Activated CD4-positive, alpha-beta T cell treated with anti-CD3 and anti-CD28 coated beads, Interleukin-2, amount 10 ng/mL, durations not matched to agents 24 days and 14 days (primary cell): ENCODE data around the gene SMIM12. TPM values are rescaled to one million over a fixed set of nuclear protein-coding genes. Genes with fewer than 3 reads are reported as not detected.

ENCODE experiments used
- DNase-seq: peaks from one replicate; pipeline ENCODE4 v3.0.0; 2022
- H3K27ac Mint-ChIP-seq: one replicate; pipeline ENCODE4 v1.8.0; 2022; ENCODE audit warnings: mild to moderate bottlenecking, mixed read lengths
- H3K27me3 Mint-ChIP-seq: one replicate; pipeline ENCODE4 v1.8.0; 2022; ENCODE audit warnings: mixed read lengths
- H3K36me3 Mint-ChIP-seq: one replicate; pipeline ENCODE4 v1.8.0; 2022; ENCODE audit warnings: low read depth, mild to moderate bottlenecking, mixed read lengths
- H3K4me1 Mint-ChIP-seq: one replicate; pipeline ENCODE4 v1.8.0; 2021; ENCODE audit warnings: mixed read lengths
- H3K4me3 Mint-ChIP-seq: one replicate; pipeline ENCODE4 v1.8.0; 2022; ENCODE audit warnings: mild to moderate bottlenecking, moderate library complexity, mixed read lengths
- H3K9me3 Mint-ChIP-seq: one replicate; pipeline ENCODE4 v1.8.0; 2021; ENCODE audit warnings: mixed read lengths
- intact Hi-C: fragments of 100-400 bp; cut with micrococcal nuclease; formaldehyde crosslinking; loops from one replicate; pipeline ENCODE4 v1.15.1; 2023
- total RNA-seq: library from RNA; stranded (reverse); gene quantifications from 2 replicates; pipeline ENCODE4 v1.2.3, GENCODE V29; 2022

The SMIM12 gene, protein sequence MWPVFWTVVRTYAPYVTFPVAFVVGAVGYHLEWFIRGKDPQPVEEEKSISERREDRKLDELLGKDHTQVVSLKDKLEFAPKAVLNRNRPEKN
- total RNA-seq: 63.2 TPM in 2 replicates

DNA sequence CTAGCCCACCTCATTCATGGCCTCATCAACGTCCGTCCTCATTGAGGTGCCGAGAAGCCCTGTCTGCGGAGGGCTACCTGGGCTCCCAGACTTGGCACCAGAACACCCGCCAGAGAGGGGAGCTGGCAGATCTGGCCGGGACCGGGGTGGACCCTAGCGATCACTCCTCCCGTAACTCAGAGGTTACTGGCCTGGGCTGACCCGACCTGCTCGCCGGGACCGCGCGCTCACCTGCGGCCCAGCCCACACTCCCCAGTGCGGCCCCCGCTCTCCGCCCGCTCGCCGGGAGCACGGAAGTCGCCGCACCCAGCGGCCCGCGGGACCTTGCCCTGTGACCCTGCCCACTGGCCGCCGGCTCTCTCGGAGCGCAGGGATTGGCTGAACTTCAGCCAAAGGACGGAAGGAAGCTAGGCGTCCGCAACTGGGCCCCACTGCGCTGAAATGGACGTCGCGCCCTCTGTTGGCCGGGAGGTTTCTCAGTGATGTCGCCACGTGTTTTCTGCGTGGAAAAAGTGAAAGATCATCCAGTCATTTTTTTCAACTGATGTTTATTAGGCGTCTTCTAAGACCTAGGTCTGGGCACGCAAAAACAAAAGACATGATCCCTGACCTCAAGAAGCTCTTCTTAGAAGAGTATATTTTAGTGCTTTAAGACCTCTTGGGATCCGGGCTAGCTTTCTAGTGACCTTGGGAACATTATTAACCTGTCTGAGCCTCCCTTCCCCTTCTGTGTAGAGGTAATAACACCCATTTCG, at the start of gene SMIM12:
TSS of gene SMIM12 (minus strand) at position 304 of the 755 bp plus-strand sequence. CDS start 3,772 bp downstream, outside the sequence.
- H3K4me1 Mint-ChIP-seq: peaks cover 43% of the 10 kb centered on the region
- H3K27ac Mint-ChIP-seq: peak within 1 kb of the TSS; percentile 99
- peak within 1 kb of the TSS; percentile 95 for H3K4me3 Mint-ChIP-seq
- peak; percentile 97 for DNase-seq
- intact Hi-C loops: loop anchor here (5.0 to 10.0 kb wide), 5 partner anchors 125 to 695 kb away; partner anchors contain the start of genes KIAA0319L, NCDN, SFPQ and TMEM35B
- no peaks in the 10 kb centered on the region for H3K27me3 Mint-ChIP-seq
- H3K36me3 Mint-ChIP-seq: peaks cover 18% of the 10 kb centered on the region
- no peaks in the 10 kb centered on the region for H3K9me3 Mint-ChIP-seq

DNA sequence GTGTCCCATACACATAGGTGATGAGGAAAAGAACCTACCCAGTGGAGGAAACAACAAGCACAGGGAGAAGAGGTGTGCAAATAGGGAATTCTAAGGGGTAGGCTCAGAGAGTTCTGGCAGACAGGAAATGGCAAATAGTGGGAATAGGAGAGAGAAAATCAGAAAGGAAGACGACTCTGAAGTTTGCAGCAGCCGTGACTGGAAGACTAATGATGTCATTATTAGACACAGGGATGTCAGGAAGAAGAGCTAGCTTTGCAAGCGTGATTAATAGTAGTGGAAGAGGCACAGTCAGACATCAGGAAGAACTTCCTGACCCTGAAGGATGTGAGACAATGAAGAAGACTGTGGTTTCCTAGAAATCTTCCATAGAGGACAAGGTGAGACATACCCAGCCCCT, 48.8 kb upstream of the SMIM12 start:
- H3K4me1 Mint-ChIP-seq: no peaks in the 10 kb centered on the region
- DNase-seq: no peak

DNA sequence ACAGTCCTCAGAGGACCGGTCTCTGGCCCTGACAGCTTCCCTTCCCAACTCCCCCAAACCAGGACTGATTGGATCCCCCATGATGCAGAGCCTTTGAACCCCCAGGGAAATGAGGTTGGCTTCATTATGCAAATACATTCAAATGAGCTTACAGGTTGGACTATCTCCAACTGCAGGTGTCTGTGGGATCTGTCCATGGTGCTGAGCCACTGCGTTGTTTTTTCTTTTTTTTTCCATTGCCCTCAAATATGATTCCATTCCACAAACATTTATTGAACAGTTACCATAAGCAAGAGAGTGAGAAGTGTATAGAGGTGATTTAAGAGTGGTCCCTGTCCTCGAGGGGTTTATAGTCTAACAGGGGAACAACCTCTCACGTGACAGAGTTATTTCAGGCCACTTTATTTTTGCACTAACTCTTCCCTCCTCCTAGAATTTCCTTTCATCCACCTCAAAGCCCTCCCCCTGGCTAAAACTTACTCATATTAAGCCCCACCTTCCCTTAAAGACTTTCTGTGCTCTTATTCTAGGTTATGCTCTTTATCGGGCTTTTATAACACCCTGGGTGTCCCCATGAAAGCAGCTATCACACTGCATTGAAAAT, 48.0 kb upstream of the SMIM12 start:
- no peak overlapping the region for H3K4me3 Mint-ChIP-seq
- H3K27me3 Mint-ChIP-seq: peaks cover 2% of the 10 kb centered on the region
- no peak for DNase-seq
- intact Hi-C loops: no loop called here
- no peaks in the 10 kb centered on the region for H3K4me1 Mint-ChIP-seq
- no peaks in the 10 kb centered on the region for H3K36me3 Mint-ChIP-seq
- H3K27ac Mint-ChIP-seq: no peak overlapping the region
- no peaks in the 10 kb centered on the region for H3K9me3 Mint-ChIP-seq

More for the DNA sequence above, 48.8 kb upstream of the SMIM12 start:
- Mint-ChIP-seq H3K36me3 (no peaks in the 10 kb centered on the region), H3K4me3 (no peak overlapping the region), H3K27me3 (peaks cover 2% of the 10 kb centered on the region), H3K9me3 (no peaks in the 10 kb centered on the region), H3K27ac (no peak overlapping the region)
- intact Hi-C loops: no loop called here

DNA sequence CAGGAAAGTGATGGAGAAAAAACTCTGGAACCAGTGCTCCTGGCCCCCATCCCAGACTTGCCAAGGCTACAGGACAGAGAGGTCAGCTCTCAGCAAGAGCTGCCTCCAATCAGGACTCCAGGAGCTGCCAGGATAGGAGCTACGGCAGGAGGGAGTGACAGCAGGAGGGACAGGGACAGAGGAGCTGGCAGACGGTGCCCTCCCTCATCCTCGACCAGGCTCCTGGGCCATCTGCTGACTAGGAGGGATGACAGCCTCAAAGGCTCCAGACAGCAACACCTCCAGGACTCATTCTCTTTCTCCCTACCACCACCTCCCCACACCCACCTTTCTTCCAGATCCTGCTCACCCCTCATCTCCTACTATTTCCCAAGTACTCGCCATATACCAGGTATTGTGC, 47.2 kb upstream of the SMIM12 start:
- H3K27me3 Mint-ChIP-seq: peaks cover 6% of the 10 kb centered on the region
- H3K27ac Mint-ChIP-seq: no peak overlapping the region
- H3K4me3 Mint-ChIP-seq: no peak overlapping the region
- no peaks in the 10 kb centered on the region for H3K9me3 Mint-ChIP-seq
- H3K36me3 Mint-ChIP-seq: no peaks in the 10 kb centered on the region
- no peak for DNase-seq
- intact Hi-C loops: no loop called here
- H3K4me1 Mint-ChIP-seq: no peaks in the 10 kb centered on the region

DNA sequence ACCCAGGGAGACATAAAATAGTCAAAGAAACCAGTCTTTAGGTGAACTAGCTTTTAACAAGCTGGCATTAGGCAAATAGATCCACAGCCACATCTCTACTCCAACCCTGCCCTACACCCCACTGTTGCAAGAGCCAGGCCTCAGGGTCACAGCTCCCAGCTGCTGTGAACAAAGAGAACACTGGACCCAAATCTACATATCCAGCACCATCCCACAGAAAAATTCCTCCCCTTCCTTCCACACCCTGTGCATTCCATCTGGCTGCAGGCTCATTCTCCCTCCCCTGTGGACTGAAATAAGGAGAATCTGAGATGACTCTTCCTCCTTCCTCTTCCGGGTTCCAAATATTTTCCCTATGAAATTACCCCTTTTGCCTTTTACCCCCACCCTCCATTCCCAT, 46.7 kb upstream of the SMIM12 start:
- DNase-seq: no peak
- H3K27ac Mint-ChIP-seq: no peak overlapping the region
- intact Hi-C loops: no loop called here
- H3K9me3 Mint-ChIP-seq: no peaks in the 10 kb centered on the region
- H3K27me3 Mint-ChIP-seq: peaks cover 6% of the 10 kb centered on the region
- no peak overlapping the region for H3K4me3 Mint-ChIP-seq
- no peaks in the 10 kb centered on the region for H3K4me1 Mint-ChIP-seq
- H3K36me3 Mint-ChIP-seq: no peaks in the 10 kb centered on the region

DNA sequence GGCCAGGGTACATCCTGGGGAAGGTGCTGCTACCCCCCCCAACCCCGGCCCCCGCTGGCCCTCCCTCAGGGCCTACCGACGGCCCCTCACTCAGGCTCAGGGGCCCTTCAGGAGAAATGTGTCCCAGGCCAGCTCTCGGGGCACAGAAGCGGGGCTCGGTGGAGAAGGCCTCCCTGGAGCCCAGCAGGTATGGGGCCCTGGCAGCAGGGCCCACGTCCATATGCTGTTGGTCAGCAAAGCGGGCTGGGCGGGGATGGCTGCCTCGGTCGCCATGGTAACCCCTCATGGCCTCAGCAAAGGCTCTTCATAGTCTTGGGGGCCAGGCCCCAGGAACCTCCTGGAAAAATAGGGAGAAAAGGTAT, 45.5 kb upstream of the SMIM12 start:
- Mint-ChIP-seq H3K4me3 (no peak overlapping the region), H3K9me3 (no peaks in the 10 kb centered on the region), H3K27me3 (peaks cover 8% of the 10 kb centered on the region), H3K36me3 (no peaks in the 10 kb centered on the region), H3K4me1 (no peaks in the 10 kb centered on the region), H3K27ac (no peak overlapping the region)
- no peak for DNase-seq
- intact Hi-C loops: no loop called here

DNA sequence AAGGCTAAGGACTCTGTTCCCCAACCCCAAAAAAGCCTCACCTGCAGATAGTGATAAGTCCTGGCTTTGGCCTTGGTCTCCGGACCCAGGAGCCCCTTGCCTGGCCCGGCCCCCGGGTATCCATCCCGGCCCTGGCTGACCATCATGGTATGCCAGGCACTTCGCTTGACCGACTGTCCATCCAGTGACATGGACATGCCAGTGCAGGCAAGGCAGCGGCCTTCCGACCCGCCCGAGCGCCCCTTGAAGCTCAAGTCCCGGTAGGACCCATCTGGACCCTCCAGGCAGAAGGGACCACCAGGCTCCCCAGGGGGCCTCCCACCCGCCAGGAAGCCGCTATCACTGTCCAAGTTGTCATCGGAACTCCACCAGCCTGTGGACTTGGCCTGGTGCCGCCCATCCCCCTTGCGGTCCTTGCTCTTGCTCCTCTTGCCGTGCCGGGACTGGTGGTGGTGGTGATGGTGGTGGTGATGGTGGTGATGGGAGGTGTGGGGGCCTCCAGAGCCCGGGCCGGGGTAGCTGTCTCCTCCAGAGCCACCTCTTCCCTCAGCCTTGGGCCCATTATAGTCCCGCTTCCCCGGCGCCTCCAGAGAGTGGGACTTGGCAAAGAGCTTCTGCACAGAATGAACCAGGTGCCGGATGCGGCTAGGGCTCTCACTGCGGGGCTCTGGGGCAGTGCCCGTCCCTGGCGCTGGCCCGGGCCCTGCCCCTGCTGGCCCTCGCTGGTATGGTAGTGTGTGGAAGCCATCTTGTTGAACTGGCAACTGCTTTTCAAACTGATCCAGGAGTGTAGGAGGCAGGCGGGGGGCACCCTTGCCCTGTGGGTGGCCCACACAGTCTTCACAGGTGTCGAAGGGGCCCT, 44.9 kb upstream of the SMIM12 start:
- Mint-ChIP-seq H3K4me1 (no peaks in the 10 kb centered on the region), H3K9me3 (no peaks in the 10 kb centered on the region), H3K27me3 (peaks cover 8% of the 10 kb centered on the region), H3K4me3 (no peak overlapping the region), H3K27ac (no peak overlapping the region), H3K36me3 (no peaks in the 10 kb centered on the region)
- intact Hi-C loops: no loop called here
- no peak for DNase-seq

DNA sequence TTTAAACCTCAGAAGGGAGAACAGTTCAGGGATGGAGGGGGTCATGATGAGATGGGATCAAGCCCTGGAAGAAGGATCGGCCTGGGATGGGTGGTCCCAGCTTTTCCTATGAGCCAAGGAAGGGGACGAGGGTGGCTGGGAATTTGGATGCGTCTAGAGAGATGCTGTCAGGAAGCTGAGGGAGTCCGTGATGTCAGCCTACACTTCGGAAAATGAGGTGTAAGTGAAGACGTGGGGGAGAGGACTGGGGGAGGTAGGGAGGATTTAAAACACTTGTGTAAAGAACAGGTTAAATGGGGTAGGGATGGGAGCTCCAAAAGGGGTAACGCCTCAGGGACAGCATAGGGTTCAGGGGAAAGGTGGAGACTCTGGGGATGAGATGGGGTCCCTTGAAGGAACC, 42.4 kb upstream of the SMIM12 start:
- H3K9me3 Mint-ChIP-seq: no peaks in the 10 kb centered on the region
- no peak overlapping the region for H3K4me3 Mint-ChIP-seq
- H3K36me3 Mint-ChIP-seq: no peaks in the 10 kb centered on the region
- peaks cover 18% of the 10 kb centered on the region for H3K27me3 Mint-ChIP-seq
- DNase-seq: no peak
- no peak overlapping the region for H3K27ac Mint-ChIP-seq
- intact Hi-C loops: no loop called here
- no peaks in the 10 kb centered on the region for H3K4me1 Mint-ChIP-seq

DNA sequence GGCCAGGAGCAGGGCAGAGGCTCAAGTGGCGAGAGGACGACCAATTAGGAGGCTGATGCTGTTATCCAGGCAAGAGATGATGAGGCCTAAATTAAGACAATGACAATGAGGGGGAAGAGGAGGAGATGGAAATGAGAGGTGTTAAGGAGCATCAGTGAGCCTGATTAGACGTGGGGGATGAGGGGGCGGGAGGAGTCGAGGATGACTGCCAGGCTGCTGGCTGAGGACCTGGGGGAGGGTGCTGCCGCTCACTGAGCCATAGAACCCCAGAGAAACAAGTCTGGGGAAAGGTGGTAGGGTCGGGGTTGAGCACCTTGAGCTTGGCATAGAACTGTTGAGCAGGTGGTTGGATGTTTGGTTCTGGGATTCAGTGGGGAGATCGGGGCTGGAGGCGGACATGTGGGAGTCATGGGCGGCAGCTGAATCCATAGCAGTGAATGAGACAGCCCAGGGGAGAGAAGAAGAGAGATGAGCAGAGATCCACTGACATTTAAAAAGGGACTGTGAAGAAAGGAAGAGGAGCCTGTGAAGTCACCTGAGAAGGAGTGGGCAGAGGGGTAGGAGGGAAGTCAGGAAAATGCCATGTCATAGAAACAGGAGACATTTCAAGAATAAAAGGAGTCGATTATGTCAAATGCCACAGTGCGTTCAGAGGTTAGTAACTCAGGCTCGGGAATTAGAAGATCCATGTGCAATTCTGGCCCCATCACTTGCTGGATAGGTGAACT, 41.4 kb upstream of the SMIM12 start:
- DNase-seq: no peak
- Mint-ChIP-seq H3K27me3 (peaks cover 18% of the 10 kb centered on the region), H3K4me3 (no peak overlapping the region), H3K27ac (no peak overlapping the region), H3K4me1 (no peaks in the 10 kb centered on the region), H3K36me3 (no peaks in the 10 kb centered on the region), H3K9me3 (no peaks in the 10 kb centered on the region)
- intact Hi-C loops: no loop called here

DNA sequence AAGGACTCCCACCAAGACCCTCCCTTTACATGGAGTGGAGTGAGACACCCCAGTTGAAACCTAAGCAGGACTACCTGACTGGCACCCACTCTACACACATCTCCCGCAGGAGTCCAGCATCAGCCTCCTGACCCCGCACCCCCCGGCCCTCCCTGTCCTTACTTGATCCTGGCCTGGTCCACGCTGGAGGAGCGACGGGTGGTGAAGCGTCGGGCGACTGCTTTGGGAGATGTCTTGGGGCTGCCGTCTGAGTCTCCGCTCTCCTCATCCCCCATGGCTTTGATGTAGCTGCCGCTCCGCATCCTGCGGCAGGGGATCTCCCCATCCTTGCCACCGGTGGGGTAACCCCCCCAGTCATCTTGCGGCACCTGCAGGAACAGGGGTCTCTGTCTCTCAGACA, 40.4 kb upstream of the SMIM12 start:
- Mint-ChIP-seq H3K36me3 (no peaks in the 10 kb centered on the region), H3K9me3 (no peaks in the 10 kb centered on the region), H3K27me3 (peaks cover 18% of the 10 kb centered on the region), H3K27ac (no peak overlapping the region), H3K4me3 (no peak overlapping the region), H3K4me1 (no peaks in the 10 kb centered on the region)
- no peak for DNase-seq
- intact Hi-C loops: no loop called here

DNA sequence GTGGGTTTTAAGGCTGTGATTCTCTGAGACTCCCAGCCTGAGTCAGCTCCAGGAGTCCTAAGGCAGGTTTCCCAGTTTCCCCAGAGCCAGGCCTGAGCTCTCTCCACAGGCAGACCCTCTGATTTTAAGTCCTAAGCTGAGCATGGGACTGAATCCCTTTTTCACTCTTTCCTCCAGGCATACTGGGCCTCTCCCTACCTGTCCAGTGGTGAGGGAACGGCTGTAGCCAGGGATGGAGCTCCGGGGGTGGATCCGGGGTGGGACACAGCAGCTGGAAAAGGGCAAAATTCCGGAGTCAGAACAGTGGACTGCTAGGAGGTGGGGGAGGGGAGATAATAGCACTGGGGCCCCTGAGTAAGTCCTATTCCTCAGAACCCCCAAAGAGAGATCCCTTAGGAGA, 39.9 kb upstream of the SMIM12 start:
- no peaks in the 10 kb centered on the region for H3K4me1 Mint-ChIP-seq
- no peak overlapping the region for H3K27ac Mint-ChIP-seq

DNA sequence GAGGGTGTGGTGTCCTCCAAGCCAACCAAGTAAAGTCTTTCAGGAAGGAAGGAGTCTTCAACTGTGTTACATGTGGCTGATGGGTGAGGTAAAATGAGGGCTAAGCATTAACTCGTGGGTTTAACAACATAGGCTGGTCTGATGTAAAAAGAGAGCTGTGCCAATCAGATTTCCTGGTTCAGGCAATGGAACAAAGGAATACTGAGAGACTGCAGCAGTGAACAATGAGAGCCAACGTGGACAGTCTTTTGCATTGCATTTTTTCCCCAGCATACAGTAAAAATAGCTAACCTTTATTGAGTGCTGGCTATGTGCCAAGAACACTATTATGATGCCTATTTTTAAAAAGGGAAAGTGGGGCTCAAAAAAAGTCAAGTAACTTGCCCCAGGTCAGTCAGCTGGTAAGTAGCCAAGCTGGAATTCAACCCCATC, 38.8 kb upstream of the SMIM12 start:
- no peak for DNase-seq
- no peaks in the 10 kb centered on the region for H3K36me3 Mint-ChIP-seq
- H3K9me3 Mint-ChIP-seq: no peaks in the 10 kb centered on the region
- H3K27me3 Mint-ChIP-seq: peaks cover 18% of the 10 kb centered on the region
- no peak overlapping the region for H3K4me3 Mint-ChIP-seq
- H3K4me1 Mint-ChIP-seq: no peaks in the 10 kb centered on the region
- intact Hi-C loops: no loop called here
- no peak overlapping the region for H3K27ac Mint-ChIP-seq

More for the DNA sequence above, 39.9 kb upstream of the SMIM12 start:
- H3K4me3 Mint-ChIP-seq: no peak overlapping the region
- H3K27me3 Mint-ChIP-seq: peaks cover 18% of the 10 kb centered on the region
- no peak for DNase-seq
- no peaks in the 10 kb centered on the region for H3K9me3 Mint-ChIP-seq
- intact Hi-C loops: no loop called here
- no peaks in the 10 kb centered on the region for H3K36me3 Mint-ChIP-seq

DNA sequence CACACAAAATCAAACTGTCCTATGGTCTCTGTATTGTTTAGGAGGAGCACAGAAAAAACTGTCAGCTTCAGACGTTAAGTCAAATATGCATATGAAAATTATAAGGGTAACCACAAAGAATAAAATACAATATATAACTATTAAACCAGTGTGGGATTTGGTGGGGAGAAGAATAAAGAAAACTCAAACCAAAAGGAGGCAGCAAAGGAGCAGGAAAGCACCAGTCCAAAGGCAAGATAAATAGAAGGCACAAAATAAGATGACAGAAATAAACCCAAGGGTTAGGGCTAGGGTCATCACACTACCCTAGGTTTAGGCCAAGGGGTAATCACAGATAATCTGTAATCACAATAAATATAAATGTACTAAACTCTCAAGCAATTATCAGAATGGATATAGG, 37.1 kb upstream of the SMIM12 start:
- DNase-seq: no peak
- Mint-ChIP-seq H3K4me1 (no peaks in the 10 kb centered on the region), H3K36me3 (peaks cover 1% of the 10 kb centered on the region), H3K27ac (no peak overlapping the region), H3K9me3 (peaks cover 7% of the 10 kb centered on the region), H3K4me3 (no peak overlapping the region), H3K27me3 (peaks cover 15% of the 10 kb centered on the region)
- intact Hi-C loops: no loop called here
